ENCODE data around the gene NPL. TPM values are rescaled to one million over a fixed set of nuclear protein-coding genes. Genes with fewer than 3 reads are reported as not detected.
A peak's percentile ranks its signal among the peaks of the same experiment; 100 is the strongest.

Gene NPL
- total RNA-seq, 4 donors from 2014 or later: 9.6 to 94.5 (median 11.4) TPM; not detected in 1

DNA sequence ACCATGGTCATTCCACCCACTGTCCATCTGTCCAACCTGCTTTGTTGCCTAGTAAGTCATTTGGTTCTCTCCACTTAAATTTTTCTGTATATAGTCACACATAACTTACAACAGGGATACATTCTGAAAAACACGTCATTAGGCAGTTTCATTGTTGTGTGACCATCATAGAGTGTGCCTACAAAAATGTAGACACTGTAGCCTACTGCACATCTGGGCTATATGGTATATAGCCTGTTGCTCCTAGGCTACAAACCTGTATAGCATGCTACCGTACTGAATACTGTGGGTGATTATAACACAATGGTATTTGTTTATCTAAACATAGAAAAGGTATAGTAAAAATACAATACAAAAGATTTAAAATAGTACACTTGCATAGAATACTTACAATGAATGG is 10.0 kb upstream of the NPL start:
- in situ Hi-C loops (cut with MboI; ENCODE audit: low pct_ligation_motif_present in 1 of 4, low pct_unique_long_range_greater_than_20kb in 1 of 4, low sequenced_read_pairs in 3 of 4) (loop anchor here (25.0 kb wide), 2 partner anchors 317 to 692 kb away; partner anchors contain the start of gene RGSL1 (in 1 of the 4)), intact Hi-C loops (cut with DNase I; ENCODE audit: low total_unique reads) (no loop called here)
- no peaks in the 10 kb centered on the region for H3K27me3 ChIP-seq
- H3K9me3 ChIP-seq: no peaks in the 10 kb centered on the region
- TF ChIP-seq POLR2AphosphoS5 (IDR thresholded peaks at IDR 0.05): no peak
- TF ChIP-seq, protein P1, sequence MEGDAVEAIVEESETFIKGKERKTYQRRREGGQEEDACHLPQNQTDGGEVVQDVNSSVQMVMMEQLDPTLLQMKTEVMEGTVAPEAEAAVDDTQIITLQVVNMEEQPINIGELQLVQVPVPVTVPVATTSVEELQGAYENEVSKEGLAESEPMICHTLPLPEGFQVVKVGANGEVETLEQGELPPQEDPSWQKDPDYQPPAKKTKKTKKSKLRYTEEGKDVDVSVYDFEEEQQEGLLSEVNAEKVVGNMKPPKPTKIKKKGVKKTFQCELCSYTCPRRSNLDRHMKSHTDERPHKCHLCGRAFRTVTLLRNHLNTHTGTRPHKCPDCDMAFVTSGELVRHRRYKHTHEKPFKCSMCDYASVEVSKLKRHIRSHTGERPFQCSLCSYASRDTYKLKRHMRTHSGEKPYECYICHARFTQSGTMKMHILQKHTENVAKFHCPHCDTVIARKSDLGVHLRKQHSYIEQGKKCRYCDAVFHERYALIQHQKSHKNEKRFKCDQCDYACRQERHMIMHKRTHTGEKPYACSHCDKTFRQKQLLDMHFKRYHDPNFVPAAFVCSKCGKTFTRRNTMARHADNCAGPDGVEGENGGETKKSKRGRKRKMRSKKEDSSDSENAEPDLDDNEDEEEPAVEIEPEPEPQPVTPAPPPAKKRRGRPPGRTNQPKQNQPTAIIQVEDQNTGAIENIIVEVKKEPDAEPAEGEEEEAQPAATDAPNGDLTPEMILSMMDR (IDR thresholded peaks at IDR 0.05): no peak
- no peak for TF ChIP-seq POLR2A (IDR thresholded peaks at IDR 0.05)
- TF ChIP-seq EP300 (IDR thresholded peaks at IDR 0.05; ENCODE audit: low read depth): no peak
- WGBS, 2 donors (ENCODE audit: low coverage in 1 of 2): 86 to 93% methylated on average over 2 of the region's 2 CpGs
- H3K27ac ChIP-seq: no peak overlapping the region
- DNase-seq: no peak
- no peaks in the 10 kb centered on the region for H3K36me3 ChIP-seq
- H3K4me1 ChIP-seq: no peaks in the 10 kb centered on the region
- no peak overlapping the region for H3K4me3 ChIP-seq

- in situ Hi-C loops (cut with MboI; ENCODE audit: low pct_ligation_motif_present in 1 of 4, low pct_unique_long_range_greater_than_20kb in 1 of 4, low sequenced_read_pairs in 3 of 4): loop anchor here (5.0 to 25.0 kb wide), 4 partner anchors 185 to 695 kb away; partner anchors contain the start of gene RGSL1 (in 1 of the 4)
Observed at GRCh38 chr1:182781841-182782586, 7.6 kb upstream of the NPL start.

DNA sequence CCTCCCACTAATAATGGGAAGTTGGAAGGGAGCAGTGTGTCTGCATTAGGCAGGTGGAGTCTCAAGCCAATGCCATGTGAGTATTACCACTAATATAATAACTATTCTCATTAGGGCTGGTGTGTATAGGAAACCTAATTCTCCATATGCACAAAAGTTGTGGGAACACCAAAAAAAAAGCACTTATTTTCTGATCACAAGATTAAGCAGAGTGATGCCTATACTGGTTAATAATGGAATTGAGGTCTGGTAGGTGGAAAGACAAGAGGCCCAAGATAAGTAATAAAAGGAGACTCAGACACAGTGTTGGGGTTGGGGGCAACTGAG is 7.0 kb upstream of the NPL start:
- in situ Hi-C loops (cut with MboI; ENCODE audit: low pct_ligation_motif_present in 1 of 4, low pct_unique_long_range_greater_than_20kb in 1 of 4, low sequenced_read_pairs in 3 of 4): loop anchor here (5.0 to 25.0 kb wide), 4 partner anchors 185 to 695 kb away; partner anchors contain the start of gene RGSL1 (in 1 of the 4)
- Histone ChIP-seq H3K9me3 (no peaks in the 10 kb centered on the region), H3K36me3 (no peaks in the 10 kb centered on the region), H3K27me3 (no peaks in the 10 kb centered on the region), H3K4me3 (no peak overlapping the region), H3K4me1 (no peaks in the 10 kb centered on the region), H3K27ac (no peak overlapping the region)
- intact Hi-C loops (cut with DNase I; ENCODE audit: low total_unique reads): loop anchor here (2.0 kb wide), 1 partner anchor 182 kb away; no protein-coding TSS in a partner anchor
- TF ChIP-seq POLR2AphosphoS5 (IDR thresholded peaks at IDR 0.05) (no peak), EP300 (IDR thresholded peaks at IDR 0.05; ENCODE audit: low read depth) (no peak)
- DNase-seq: no peak

More at GRCh38 chr1:182781841-182782586, 7.6 kb upstream of the NPL start:
- Histone ChIP-seq H3K27me3 (no peaks in the 10 kb centered on the region), H3K9me3 (no peaks in the 10 kb centered on the region), H3K27ac (no peak overlapping the region), H3K36me3 (no peaks in the 10 kb centered on the region), H3K4me3 (no peak overlapping the region), H3K4me1 (no peaks in the 10 kb centered on the region)
- TF ChIP-seq, protein P1 (IDR thresholded peaks at IDR 0.05): peak; percentile 40 to 53 (median 49)
- no peak for TF ChIP-seq POLR2A (IDR thresholded peaks at IDR 0.05)
- WGBS, 2 donors (ENCODE audit: low coverage in 1 of 2): 46 to 57% methylated on average over 5 to 6 of the region's 6 CpGs
- peak; percentile 66 for DNase-seq
- intact Hi-C loops (cut with DNase I; ENCODE audit: low total_unique reads): loop anchor here (2.0 kb wide), 1 partner anchor 181 kb away; no protein-coding TSS in a partner anchor

GRCh38 chr1:182783068-182783467 is 6.5 kb upstream of the NPL start:
- Histone ChIP-seq H3K4me3 (no peak overlapping the region), H3K27ac (no peak overlapping the region), H3K9me3 (no peaks in the 10 kb centered on the region), H3K4me1 (no peaks in the 10 kb centered on the region), H3K36me3 (no peaks in the 10 kb centered on the region), H3K27me3 (no peaks in the 10 kb centered on the region)
- DNase-seq: no peak
- intact Hi-C loops (cut with DNase I; ENCODE audit: low total_unique reads) (loop anchor here (2.0 kb wide), 1 partner anchor 182 kb away; no protein-coding TSS in a partner anchor), in situ Hi-C loops (cut with MboI; ENCODE audit: low pct_ligation_motif_present in 1 of 4, low pct_unique_long_range_greater_than_20kb in 1 of 4, low sequenced_read_pairs in 3 of 4) (loop anchor here (5.0 to 25.0 kb wide), 4 partner anchors 186 to 696 kb away; partner anchors contain the start of gene RGSL1 (in 1 of the 4))
- TF ChIP-seq, protein P1 (IDR thresholded peaks at IDR 0.05): no peak
- no peak for TF ChIP-seq POLR2A (IDR thresholded peaks at IDR 0.05)
- no peak for TF ChIP-seq EP300 (IDR thresholded peaks at IDR 0.05; ENCODE audit: low read depth)
- TF ChIP-seq POLR2AphosphoS5 (IDR thresholded peaks at IDR 0.05): no peak
- WGBS, 2 donors (ENCODE audit: low coverage in 1 of 2): 79 to 86% methylated on average over 2 of the region's 2 CpGs
